ENCODE results near the gene RTP2.

DNA sequence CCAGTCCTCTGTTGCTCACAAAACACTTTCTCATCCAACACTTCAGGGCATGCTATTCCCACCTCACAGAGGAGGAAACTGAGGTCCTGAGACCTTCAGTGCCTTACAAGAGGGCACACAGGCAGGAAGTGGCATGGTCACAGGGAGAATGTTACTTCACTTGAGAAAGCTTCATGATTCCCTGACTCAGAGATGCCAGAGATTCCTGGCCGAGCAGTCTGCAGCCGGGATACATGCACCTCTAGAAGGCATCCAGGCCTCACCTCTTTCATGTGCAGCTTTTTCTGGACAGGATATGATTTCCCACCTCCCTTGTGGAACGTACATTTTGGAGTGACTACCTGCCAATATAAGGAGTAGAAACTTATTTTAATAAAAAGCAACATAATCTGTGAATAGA is 29.3 kb downstream of the RTP2 start:
- no peak for TF ChIP-seq CTCF (conservative IDR thresholded peaks at IDR 0.05; ENCODE audit: low read depth, low read length)
- TF ChIP-seq EZH2 (IDR thresholded peaks at IDR 0.05; ENCODE audit: borderline replicate concordance, low read depth, low read length, poor library complexity, severe bottlenecking): no peak
